Peyer's patch (tissue), 4 donors: ENCODE measurements around the gene ITGAE.
A peak's percentile ranks its signal among the peaks of the same experiment; 100 is the strongest.

Experiments used
- POLR2A ChIP-seq, 2 donors: fragments of 450-650 bp; IDR thresholded peaks; one replicate each; pipeline ENCODE4 v1.5.1; 2017; ENCODE audit warnings: antibody characterized with exemption in 2 of 2, mild to moderate bottlenecking in 2 of 2, moderate library complexity in 2 of 2
- TF ChIP-seq, protein P1 (sequence below), 6 experiments: fragments of 450-650 bp in 4 of 6; fragments of 200-600 bp in 2 of 6; sonication (generic) in 1 of 6; IDR thresholded peaks; one replicate each; pipeline ENCODE4 v1.5.1; 2017 to 2019; ENCODE audit warnings: antibody characterized with exemption in 6 of 6, mild to moderate bottlenecking in 3 of 6, moderate library complexity in 1 of 6

GRCh38 chr17:3845621-3846436 lies 44.8 kb upstream of the ITGAE start, which contains the start of gene NCBP3:
- TF ChIP-seq, protein P1, sequence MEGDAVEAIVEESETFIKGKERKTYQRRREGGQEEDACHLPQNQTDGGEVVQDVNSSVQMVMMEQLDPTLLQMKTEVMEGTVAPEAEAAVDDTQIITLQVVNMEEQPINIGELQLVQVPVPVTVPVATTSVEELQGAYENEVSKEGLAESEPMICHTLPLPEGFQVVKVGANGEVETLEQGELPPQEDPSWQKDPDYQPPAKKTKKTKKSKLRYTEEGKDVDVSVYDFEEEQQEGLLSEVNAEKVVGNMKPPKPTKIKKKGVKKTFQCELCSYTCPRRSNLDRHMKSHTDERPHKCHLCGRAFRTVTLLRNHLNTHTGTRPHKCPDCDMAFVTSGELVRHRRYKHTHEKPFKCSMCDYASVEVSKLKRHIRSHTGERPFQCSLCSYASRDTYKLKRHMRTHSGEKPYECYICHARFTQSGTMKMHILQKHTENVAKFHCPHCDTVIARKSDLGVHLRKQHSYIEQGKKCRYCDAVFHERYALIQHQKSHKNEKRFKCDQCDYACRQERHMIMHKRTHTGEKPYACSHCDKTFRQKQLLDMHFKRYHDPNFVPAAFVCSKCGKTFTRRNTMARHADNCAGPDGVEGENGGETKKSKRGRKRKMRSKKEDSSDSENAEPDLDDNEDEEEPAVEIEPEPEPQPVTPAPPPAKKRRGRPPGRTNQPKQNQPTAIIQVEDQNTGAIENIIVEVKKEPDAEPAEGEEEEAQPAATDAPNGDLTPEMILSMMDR (IDR thresholded peaks at IDR 0.05) = peak; percentile 95 to 99 (median 99)
- TF ChIP-seq POLR2A (IDR thresholded peaks at IDR 0.05) = peak; percentile 95 to 97
